Heart left ventricle (tissue), 13 donors: ENCODE measurements around the gene SDHD.

ENCODE experiments used
- CTCF ChIP-seq, 12 donors: fragments of 200-600 bp; sonication (generic) in 4 of 12; IDR thresholded peaks; one replicate each; pipeline versions ENCODE4 v1.5.0 to v1.8.0; 2018 to 2022; ENCODE audit warnings: antibody characterized with exemption in 12 of 12, mild to moderate bottlenecking in 5 of 12
- POLR2A ChIP-seq, 2 donors: fragments of 450-650 bp; IDR thresholded peaks; one replicate each; pipeline ENCODE4 v1.6.1; 2017; ENCODE audit warnings: antibody characterized with exemption in 2 of 2, mild to moderate bottlenecking in 2 of 2, moderate library complexity in 2 of 2
- donor health status: ischemic (EF 13 %, LVEDD 7.1; RV severe dilation, severe dysfunction).
- donor health status: DM: no; HTN: yes; CAD: no.
- donor health status: DM: no; HTN: no; CAD: no.
- donor health status: ischemic (EF 25% LVEDD 6.9; RV normal size, moderate dysfunction).
- donor health status: ischemic (EF 25% LVEDD 5.7; RV mildly dilated, moderate dysfunction).
- donor health status: ischemic (EF 35%, LVEDD 5.7; RV mildly dilated, moderate dysfunction).
- donor health status: nonischemic (EF 11% LVEDD 7.7; RV severe dilation, severe dysfunction).
- donor health status: DM: yes; HTN: yes; CAD: no.
- donor health status: PGD.
- donor health status: ischemic (EF 29% LVEDD 5.4; RV normal size, mild dysfunction).
- donor health status: nonischemic (EF 23%, LVEDD 6.1; RV moderate dilation, normal function).

DNA sequence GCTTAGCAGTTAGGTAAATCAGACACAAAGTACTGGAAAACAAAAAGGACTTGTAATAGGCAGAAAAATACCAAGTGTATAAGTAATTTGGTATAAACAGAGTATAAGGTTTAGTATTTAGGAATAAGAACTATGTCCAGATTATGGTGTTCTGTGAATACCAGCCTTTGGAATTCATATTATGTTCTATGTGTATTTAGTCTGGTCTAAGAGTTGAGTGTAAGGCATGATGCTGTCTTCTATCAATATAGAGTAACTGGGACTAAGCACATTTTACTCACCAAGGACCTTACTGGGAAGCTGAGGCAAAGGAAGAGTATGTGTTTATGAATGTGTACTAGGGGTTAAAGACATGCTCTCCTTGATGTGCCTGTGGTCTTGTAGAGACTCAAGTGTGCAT, 9.5 kb downstream of the SDHD start:
- TF ChIP-seq CTCF (IDR thresholded peaks at IDR 0.05) (no peak), POLR2A (IDR thresholded peaks at IDR 0.05) (no peak)
